Gastrocnemius medialis (tissue), 4 donors: ENCODE results near the gene FGF6. TPM values are rescaled to one million over a fixed set of nuclear protein-coding genes. Genes with fewer than 3 reads are reported as not detected.

Experiments
- ATAC-seq, 2 donors: fragments of 150-250 bp; one replicate each; pipeline ENCODE4 v1.9.1; 2016
- DNase-seq, 2 donors: peaks; one replicate each; pipeline ENCODE4 v3.0.0-alpha.2; 2019
- H3K27ac ChIP-seq, 4 donors: fragments of 200-600 bp; sonication (generic); 1 replicate in 1 of 4; 2 replicates in 3 of 4; pipeline ENCODE4 v1.5.1; 2016 to 2018; ENCODE audit warnings: mild to moderate bottlenecking in 2 of 4, moderate library complexity in 1 of 4
- H3K27me3 ChIP-seq, 3 donors: fragments of 200-600 bp; sonication (generic) in 2 of 3; 1 replicate in 1 of 3; 2 replicates in 2 of 3; pipeline versions ENCODE4 v1.5.1 to v1.6.0; 2016 to 2019; ENCODE audit warnings: mild to moderate bottlenecking in 1 of 3, moderate library complexity in 1 of 3
- H3K36me3 ChIP-seq, 2 donors: fragments of 200-600 bp; sonication (generic) in 1 of 2; one replicate each; pipeline ENCODE4 v1.5.1; 2017 to 2018
- H3K4me1 ChIP-seq, 2 donors: fragments of 200-600 bp; sonication (generic) in 1 of 2; one replicate each; pipeline ENCODE4 v1.5.1; 2016 to 2017; ENCODE audit warnings: mild to moderate bottlenecking in 2 of 2
- H3K4me3 ChIP-seq, 4 donors: fragments of 200-600 bp; sonication (generic) in 3 of 4; 1 replicate in 1 of 4; 2 replicates in 3 of 4; pipeline ENCODE4 v1.5.1; 2016 to 2019; ENCODE audit warnings: mild to moderate bottlenecking in 2 of 4
- H3K9me3 ChIP-seq, 3 donors: fragments of 200-600 bp; sonication (generic) in 2 of 3; 1 replicate in 1 of 3; 2 replicates in 2 of 3; pipeline ENCODE4 v1.5.1; 2016 to 2019
- CTCF ChIP-seq, 5 experiments: fragments of 450-650 bp in 3 of 5; fragments of 200-600 bp in 2 of 5; sonication (generic) in 2 of 5; IDR thresholded peaks in 4 of 5; conservative IDR thresholded peaks in 1 of 5; 1 replicate in 4 of 5; 2 replicates in 1 of 5; pipeline ENCODE4 v1.5.1; 2016 to 2019; ENCODE audit warnings: antibody characterized with exemption in 5 of 5, mild to moderate bottlenecking in 3 of 5, moderate library complexity in 3 of 5
- POLR2A ChIP-seq, 2 donors: fragments of 450-650 bp; IDR thresholded peaks; one replicate each; pipeline ENCODE4 v1.6.1; 2017; ENCODE audit warnings: antibody characterized with exemption in 2 of 2, mild to moderate bottlenecking in 2 of 2, moderate library complexity in 2 of 2
- in situ Hi-C, 4 donors: fragments of 200-750 bp; cut with MboI; loops; one replicate each; pipeline versions ENCODE4 v1.15.0 to v1.8.0; 2017; ENCODE audit warnings: low sequenced_read_pairs in 4 of 4
- intact Hi-C: fragments of 100-400 bp; cut with DNase I; formaldehyde crosslinking; loops from one replicate; pipeline ENCODE4 v1.15.1; 2023; ENCODE audit warnings: low total_unique reads
- total RNA-seq, 4 donors: library from RNA; depleted of rRNA; stranded (reverse); fragments of >200 nt; gene quantifications; one replicate each; pipeline versions ENCODE4 v1.1.0 to v1.2.3, GENCODE V29; 2016

FGF6 gene
- total RNA-seq, 4 donors from 2014 or later = 0.73 to 5.9 (median 2.2) TPM; not detected in 1

DNA sequence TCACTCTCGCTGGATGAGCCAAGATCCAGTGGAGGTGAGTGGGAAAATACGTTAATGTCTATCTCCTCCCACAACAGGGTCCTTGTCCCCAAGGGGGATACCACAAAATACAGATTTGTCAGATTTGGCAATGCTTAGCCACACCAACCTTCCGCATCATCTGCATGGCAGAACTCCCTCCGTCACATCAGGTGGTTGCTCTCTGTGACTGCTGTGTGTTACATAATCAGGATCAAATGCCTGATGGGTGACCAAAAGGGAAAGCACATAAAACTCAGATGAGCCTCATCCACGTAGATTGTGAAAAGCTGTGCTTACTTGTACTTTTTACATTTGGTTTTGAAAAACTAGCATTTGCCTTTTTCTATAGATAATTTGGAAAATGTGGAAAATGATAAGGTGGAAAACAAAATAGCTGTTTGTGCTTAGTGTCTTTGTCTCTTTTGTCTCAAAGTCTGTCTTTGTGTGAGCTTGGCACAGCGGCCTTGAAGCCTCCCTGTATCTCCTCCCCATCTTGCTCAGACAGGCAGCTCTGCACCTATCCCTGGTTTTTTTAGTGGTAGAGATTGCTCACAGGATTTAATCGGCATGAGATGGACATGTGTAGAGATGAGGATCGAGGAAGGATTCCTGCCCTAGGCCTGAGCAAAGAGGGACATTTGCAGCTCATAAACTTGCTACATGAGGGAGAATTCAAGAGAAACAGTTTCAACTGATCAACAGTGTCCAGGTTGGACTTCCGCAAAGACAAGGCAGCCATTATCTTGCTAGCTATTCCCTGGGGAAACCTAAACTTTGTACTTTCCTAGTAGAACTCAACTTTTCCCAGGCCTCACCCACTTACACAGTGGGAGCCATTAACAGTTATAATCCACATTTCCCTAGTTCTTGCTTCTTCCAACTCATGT, 3.6 kb upstream of the FGF6 start:
- peak; percentile 53 to 75 for DNase-seq
- Histone ChIP-seq H3K9me3 (no peaks in the 10 kb centered on the region), H3K27me3 (no peaks in the 10 kb centered on the region), H3K36me3 (no peaks in the 10 kb centered on the region), H3K4me1 (peaks cover 34 to 47% of the 10 kb centered on the region in 2 donors), H3K27ac (peak overlapping the region; percentile 80 to 88 (median 86)), H3K4me3 (no peak overlapping the region)
- TF ChIP-seq POLR2A (IDR thresholded peaks at IDR 0.05) (no peak), CTCF (IDR thresholded peaks at IDR 0.05 in 4 of 5, conservative IDR thresholded peaks at IDR 0.05 in 1 of 5) (no peak)
- ATAC-seq = peak; percentile 61 to 67
- intact Hi-C loops = loop anchor here (10.0 kb wide), 1 partner anchor 574 kb away; the partner anchor contains the start of gene PARP11
- in situ Hi-C loops = no loop called here

DNA sequence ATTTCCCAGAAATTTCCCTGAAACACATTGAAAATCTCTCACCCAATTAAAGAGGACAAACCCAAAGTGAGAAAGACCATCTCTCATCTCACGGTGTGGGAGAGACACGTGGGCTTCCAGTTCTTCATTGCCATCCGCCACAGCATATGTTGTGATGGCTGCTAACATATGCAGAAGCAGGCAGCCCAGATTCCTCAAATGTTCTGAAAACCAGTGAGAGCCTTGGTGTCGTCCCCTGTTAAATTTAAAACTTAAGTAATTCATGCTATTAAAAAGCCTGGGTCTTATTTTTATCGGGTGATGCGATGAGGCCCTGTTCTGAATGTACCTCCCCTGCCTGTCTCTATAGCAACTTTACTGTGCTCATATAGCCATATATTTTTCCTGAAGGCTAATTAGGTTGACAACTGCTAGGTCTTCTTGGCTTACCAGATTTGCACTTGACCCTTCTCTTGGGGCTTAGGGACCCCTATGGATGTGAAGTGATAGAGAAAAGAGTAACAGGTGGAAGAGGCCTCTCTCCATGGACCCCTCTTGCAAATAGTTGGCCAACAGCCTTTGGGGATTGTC, 2.8 kb upstream of the FGF6 start:
- DNase-seq = no peak
- intact Hi-C loops (loop anchor here (10.0 kb wide), 1 partner anchor 574 kb away; the partner anchor contains the start of gene PARP11), in situ Hi-C loops (no loop called here)
- H3K4me3 ChIP-seq = no peak overlapping the region
- peaks cover 34 to 52% of the 10 kb centered on the region in 2 donors for H3K4me1 ChIP-seq
- no peaks in the 10 kb centered on the region for H3K36me3 ChIP-seq
- no peaks in the 10 kb centered on the region for H3K27me3 ChIP-seq
- TF ChIP-seq CTCF (IDR thresholded peaks at IDR 0.05 in 4 of 5, conservative IDR thresholded peaks at IDR 0.05 in 1 of 5) (no peak), POLR2A (IDR thresholded peaks at IDR 0.05) (no peak)
- peak overlapping the region; percentile 80 to 88 (median 86) for H3K27ac ChIP-seq
- no peak for ATAC-seq
- no peaks in the 10 kb centered on the region for H3K9me3 ChIP-seq

DNA sequence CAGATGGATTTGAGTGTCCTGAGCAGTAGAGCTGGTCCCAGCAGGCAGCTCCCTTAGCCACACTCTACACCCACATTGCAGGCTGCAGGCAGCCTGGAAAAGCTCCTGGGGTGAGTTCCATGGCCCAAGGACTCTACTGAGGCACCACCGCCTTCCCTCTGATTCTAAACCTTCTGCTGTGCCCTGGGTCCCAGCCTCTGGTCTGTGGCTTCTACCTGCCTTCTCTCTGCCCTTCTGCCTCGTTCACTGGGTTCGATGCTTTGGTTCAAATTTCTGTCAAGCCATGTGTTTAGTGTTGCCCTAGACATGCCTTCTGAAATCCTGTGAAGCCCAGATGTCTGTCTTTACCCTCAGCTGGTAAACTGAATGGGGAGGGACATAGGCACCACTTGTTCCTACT, 1.5 kb upstream of the FGF6 start:
- TF ChIP-seq CTCF (IDR thresholded peaks at IDR 0.05 in 4 of 5, conservative IDR thresholded peaks at IDR 0.05 in 1 of 5) (no peak), POLR2A (IDR thresholded peaks at IDR 0.05) (no peak)
- intact Hi-C loops = loop anchor here (10.0 kb wide), 1 partner anchor 572 kb away; the partner anchor contains the start of gene PARP11
- ATAC-seq = no peak

GRCh38 chr12:4446335-4446734, 720 bp upstream of the FGF6 start:
- H3K36me3 ChIP-seq = no peaks in the 10 kb centered on the region
- no peaks in the 10 kb centered on the region for H3K9me3 ChIP-seq
- in situ Hi-C loops (no loop called here), intact Hi-C loops (loop anchor here (10.0 kb wide), 1 partner anchor 572 kb away; the partner anchor contains the start of gene PARP11)
- H3K27me3 ChIP-seq = no peaks in the 10 kb centered on the region
- DNase-seq = no peak
- no peak overlapping the region for H3K4me3 ChIP-seq
- H3K27ac ChIP-seq = peak overlapping the region; percentile 72 to 88 (median 82)
- no peak for ATAC-seq
- peaks cover 34 to 71% of the 10 kb centered on the region in 2 donors for H3K4me1 ChIP-seq
- TF ChIP-seq POLR2A (IDR thresholded peaks at IDR 0.05) = no peak
- no peak for TF ChIP-seq CTCF (IDR thresholded peaks at IDR 0.05 in 4 of 5, conservative IDR thresholded peaks at IDR 0.05 in 1 of 5)

More for the DNA sequence above, 1.5 kb upstream of the FGF6 start:
- H3K27ac ChIP-seq = peak overlapping the region; percentile 14 to 88 (median 82)
- no peaks in the 10 kb centered on the region for H3K36me3 ChIP-seq
- no peaks in the 10 kb centered on the region for H3K27me3 ChIP-seq
- H3K9me3 ChIP-seq = no peaks in the 10 kb centered on the region
- in situ Hi-C loops = no loop called here
- no peak overlapping the region for H3K4me3 ChIP-seq
- DNase-seq = no peak
- H3K4me1 ChIP-seq = peaks cover 34 to 65% of the 10 kb centered on the region in 2 donors
